HG03457 (cell line): ENCODE results near the gene RALGPS2.

ENCODE experiments used
- ATAC-seq: cut with Tn5 transposase; IDR thresholded peaks from one replicate; pipeline ENCODE4 v1.9.1; 2021; ENCODE audit warnings: moderate number of reproducible peaks; ENCODE audit not compliant: unreplicated experiment

The RALGPS2 gene

GRCh38 chr1:178912597-178912996 lies 187.6 kb downstream of the RALGPS2 start:
- ATAC-seq: no peak

GRCh38 chr1:178916448-178917174 lies 191.6 kb downstream of the RALGPS2 start:
- no peak for ATAC-seq

- no peak for ATAC-seq
Observed at GRCh38 chr1:178918308-178918707, 193.3 kb downstream of the RALGPS2 start.

- no peak for ATAC-seq
Observed at GRCh38 chr1:178918955-178919354, 193.9 kb downstream of the RALGPS2 start.

- no peak for ATAC-seq
Observed at GRCh38 chr1:178919581-178919980, 194.5 kb downstream of the RALGPS2 start.

- no peak for ATAC-seq
Observed at GRCh38 chr1:178921499-178921898, 196.5 kb downstream of the RALGPS2 start.

- ATAC-seq: no peak
Observed at GRCh38 chr1:178923512-178923911, 198.5 kb downstream of the RALGPS2 start.

GRCh38 chr1:178926046-178926445 lies 201.0 kb downstream of the RALGPS2 start:
- ATAC-seq: no peak

GRCh38 chr1:178927003-178927402 lies 202.0 kb downstream of the RALGPS2 start:
- ATAC-seq: no peak

GRCh38 chr1:178928041-178928440 lies 203.0 kb downstream of the RALGPS2 start:
- no peak for ATAC-seq

GRCh38 chr1:178928976-178929375 lies 203.9 kb downstream of the RALGPS2 start:
- no peak for ATAC-seq

GRCh38 chr1:178931858-178932551 lies 207.0 kb downstream of the RALGPS2 start:
- ATAC-seq: no peak

GRCh38 chr1:178932552-178932906 lies 207.5 kb downstream of the RALGPS2 start:
- no peak for ATAC-seq

- no peak for ATAC-seq
Observed at GRCh38 chr1:178933105-178933561, 208.1 kb downstream of the RALGPS2 start.

- ATAC-seq: no peak
Observed at GRCh38 chr1:178933709-178934490, 208.9 kb downstream of the RALGPS2 start.

- no peak for ATAC-seq
Observed at GRCh38 chr1:178934546-178934945, 209.5 kb downstream of the RALGPS2 start.

- ATAC-seq: no peak
Observed at GRCh38 chr1:178935610-178936009, 210.6 kb downstream of the RALGPS2 start.

- ATAC-seq: no peak
Observed at GRCh38 chr1:178937695-178938094, 212.7 kb downstream of the RALGPS2 start.

GRCh38 chr1:178938101-178938958 lies 213.3 kb downstream of the RALGPS2 start:
- no peak for ATAC-seq

- ATAC-seq: no peak
Observed at GRCh38 chr1:178938959-178939317, 213.9 kb downstream of the RALGPS2 start.
